Transverse colon (tissue), 4 donors: ENCODE data around the gene BPIFB2.

Experiments used
- CTCF ChIP-seq, 5 experiments: fragments of 200-600 bp in 3 of 5; fragments of 450-650 bp in 2 of 5; sonication (generic) in 3 of 5; IDR thresholded peaks; 1 replicate in 2 of 5; 2 replicates in 3 of 5; pipeline ENCODE4 v1.5.1; 2016 to 2017; ENCODE audit warnings: antibody characterized with exemption in 5 of 5, inconsistent platforms in 3 of 5, mild to moderate bottlenecking in 2 of 5, moderate library complexity in 1 of 5
- POLR2A ChIP-seq: fragments of 450-650 bp; IDR thresholded peaks from one replicate; pipeline ENCODE4 v1.6.1; 2016; ENCODE audit warnings: antibody characterized with exemption, mild to moderate bottlenecking, moderate library complexity
- POLR2AphosphoS5 ChIP-seq, 3 donors: sonication (generic); formaldehyde crosslinking; IDR thresholded peaks; one replicate each; pipeline ENCODE4 v1.6.1; 2016; ENCODE audit warnings: antibody characterized with exemption in 3 of 3

DNA sequence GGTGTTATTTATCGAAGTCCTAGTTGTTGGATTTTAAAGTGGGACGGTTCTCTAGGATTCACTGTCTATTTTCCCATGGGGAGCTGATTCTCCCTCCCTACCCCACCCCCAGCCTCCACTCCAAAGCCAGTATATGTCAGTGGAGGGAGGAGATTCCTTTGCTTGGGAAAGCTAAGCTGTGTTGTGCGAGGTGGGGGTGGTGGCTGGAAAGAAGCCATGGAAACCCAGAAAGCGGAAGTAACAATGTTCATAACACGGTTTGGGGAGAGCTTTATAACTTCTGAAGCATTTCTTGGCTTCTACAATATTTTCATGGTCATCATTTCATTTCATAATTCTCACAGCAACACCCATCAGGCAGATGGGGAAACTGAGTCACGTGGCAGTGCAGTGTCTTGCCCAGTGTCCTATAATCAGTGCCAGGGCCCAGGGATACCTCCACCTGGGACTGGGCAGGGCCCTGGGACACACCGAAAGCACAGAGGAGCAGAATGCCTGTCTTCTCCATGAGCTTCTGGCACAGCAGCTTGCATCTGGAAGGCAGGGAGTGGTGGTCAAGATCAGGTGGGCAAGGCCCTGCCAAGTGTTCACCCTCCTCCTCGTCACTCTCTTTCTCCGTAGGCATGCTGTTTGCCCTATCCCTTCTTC is 7.8 kb upstream of the BPIFB2 start:
- no peak for TF ChIP-seq CTCF (IDR thresholded peaks at IDR 0.05)
- no peak for TF ChIP-seq POLR2A
- no peak for TF ChIP-seq POLR2AphosphoS5 (IDR thresholded peaks at IDR 0.05)
